Suprapubic skin (tissue), 4 donors: ENCODE results near the gene SMOC2. TPM values are rescaled to one million over a fixed set of nuclear protein-coding genes. Genes with fewer than 3 reads are reported as not detected.

Experiments used
- DNase-seq, 2 donors: peaks; one replicate each; pipeline ENCODE4 v3.0.0-alpha.2; 2019; ENCODE audit warnings: low spot score in 2 of 2
- H3K27ac ChIP-seq: fragments of 200-600 bp; sonication (generic); one replicate; pipeline ENCODE4 v1.5.1; 2019
- H3K27me3 ChIP-seq: fragments of 200-600 bp; sonication (generic); one replicate; pipeline ENCODE4 v1.5.1; 2019
- H3K36me3 ChIP-seq: fragments of 200-600 bp; sonication (generic); one replicate; pipeline ENCODE4 v1.5.1; 2019
- H3K4me1 ChIP-seq: fragments of 200-600 bp; sonication (generic); one replicate; pipeline ENCODE4 v1.5.1; 2019
- H3K4me3 ChIP-seq: fragments of 200-600 bp; sonication (generic); one replicate; pipeline ENCODE4 v1.5.1; 2019; ENCODE audit warnings: mild to moderate bottlenecking
- H3K9me3 ChIP-seq: fragments of 200-600 bp; sonication (generic); one replicate; pipeline ENCODE4 v1.5.1; 2019
- EP300 ChIP-seq: sonication (generic); formaldehyde crosslinking; IDR thresholded peaks from one replicate; pipeline ENCODE4 v1.6.1; 2017; ENCODE audit warnings: antibody characterized with exemption
- POLR2A ChIP-seq, 2 donors: fragments of 450-650 bp; IDR thresholded peaks; one replicate each; pipeline ENCODE4 v1.6.1; 2017; ENCODE audit warnings: antibody characterized with exemption in 2 of 2, mild to moderate bottlenecking in 2 of 2, moderate library complexity in 2 of 2
- POLR2AphosphoS5 ChIP-seq, 3 donors: sonication (generic); formaldehyde crosslinking; IDR thresholded peaks; one replicate each; pipeline ENCODE4 v1.6.1; 2017; ENCODE audit warnings: antibody characterized with exemption in 3 of 3
- WGBS: methylation state at CpG from one replicate; pipeline ENCODE4 v1.1.5; 2018; 5-methylcytosine and 5-hydroxymethylcytosine counted together
- total RNA-seq, 4 donors: library from RNA; depleted of rRNA; stranded (reverse); fragments of >200 nt; gene quantifications; one replicate each; pipeline ENCODE4 v1.1.0, GENCODE V29; 2016
- TF ChIP-seq, protein P1 (sequence below), 2 donors: fragments of 200-600 bp in 1 of 2; fragments of 450-650 bp in 1 of 2; sonication (generic) in 1 of 2; IDR thresholded peaks; one replicate each; pipeline ENCODE4 v1.5.1; 2016 to 2019; ENCODE audit warnings: antibody characterized with exemption in 2 of 2, mild to moderate bottlenecking in 1 of 2, moderate library complexity in 1 of 2

SMOC2 gene
- total RNA-seq, 4 donors from 2014 or later, result 16.2 to 22.9 (median 18.8) TPM

DNA sequence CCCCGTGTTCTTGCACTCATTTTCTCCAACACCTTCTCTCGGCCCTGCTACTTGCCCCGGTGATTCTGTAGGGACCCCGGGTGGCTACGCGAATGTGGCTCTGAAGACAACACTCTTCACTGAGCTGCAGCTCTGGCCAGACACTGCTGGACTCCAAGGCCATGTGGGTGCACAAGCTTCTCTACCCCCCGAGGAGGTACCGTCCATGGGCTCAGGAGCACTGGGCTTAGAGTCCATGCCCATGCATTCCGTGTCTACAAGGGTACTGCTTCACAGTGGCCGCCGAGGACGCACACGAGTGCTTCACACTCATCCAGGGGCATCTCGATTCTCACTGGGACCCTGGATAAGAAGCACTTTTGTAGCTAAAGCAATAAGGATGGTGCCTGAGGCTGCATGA lies 59.5 kb downstream of the SMOC2 start:
- TF ChIP-seq POLR2AphosphoS5 (IDR thresholded peaks at IDR 0.05) (no peak), POLR2A (IDR thresholded peaks at IDR 0.05) (no peak), EP300 (no peak)
- TF ChIP-seq, protein P1, sequence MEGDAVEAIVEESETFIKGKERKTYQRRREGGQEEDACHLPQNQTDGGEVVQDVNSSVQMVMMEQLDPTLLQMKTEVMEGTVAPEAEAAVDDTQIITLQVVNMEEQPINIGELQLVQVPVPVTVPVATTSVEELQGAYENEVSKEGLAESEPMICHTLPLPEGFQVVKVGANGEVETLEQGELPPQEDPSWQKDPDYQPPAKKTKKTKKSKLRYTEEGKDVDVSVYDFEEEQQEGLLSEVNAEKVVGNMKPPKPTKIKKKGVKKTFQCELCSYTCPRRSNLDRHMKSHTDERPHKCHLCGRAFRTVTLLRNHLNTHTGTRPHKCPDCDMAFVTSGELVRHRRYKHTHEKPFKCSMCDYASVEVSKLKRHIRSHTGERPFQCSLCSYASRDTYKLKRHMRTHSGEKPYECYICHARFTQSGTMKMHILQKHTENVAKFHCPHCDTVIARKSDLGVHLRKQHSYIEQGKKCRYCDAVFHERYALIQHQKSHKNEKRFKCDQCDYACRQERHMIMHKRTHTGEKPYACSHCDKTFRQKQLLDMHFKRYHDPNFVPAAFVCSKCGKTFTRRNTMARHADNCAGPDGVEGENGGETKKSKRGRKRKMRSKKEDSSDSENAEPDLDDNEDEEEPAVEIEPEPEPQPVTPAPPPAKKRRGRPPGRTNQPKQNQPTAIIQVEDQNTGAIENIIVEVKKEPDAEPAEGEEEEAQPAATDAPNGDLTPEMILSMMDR (IDR thresholded peaks at IDR 0.05), result no peak
- Histone ChIP-seq H3K36me3 (no peaks in the 10 kb centered on the region), H3K27ac (no peak overlapping the region), H3K4me1 (no peaks in the 10 kb centered on the region), H3K4me3 (no peak overlapping the region), H3K9me3 (no peaks in the 10 kb centered on the region), H3K27me3 (no peaks in the 10 kb centered on the region)
- 95% methylated on average over 11 of the region's 14 CpGs for WGBS
- DNase-seq, result no peak

DNA sequence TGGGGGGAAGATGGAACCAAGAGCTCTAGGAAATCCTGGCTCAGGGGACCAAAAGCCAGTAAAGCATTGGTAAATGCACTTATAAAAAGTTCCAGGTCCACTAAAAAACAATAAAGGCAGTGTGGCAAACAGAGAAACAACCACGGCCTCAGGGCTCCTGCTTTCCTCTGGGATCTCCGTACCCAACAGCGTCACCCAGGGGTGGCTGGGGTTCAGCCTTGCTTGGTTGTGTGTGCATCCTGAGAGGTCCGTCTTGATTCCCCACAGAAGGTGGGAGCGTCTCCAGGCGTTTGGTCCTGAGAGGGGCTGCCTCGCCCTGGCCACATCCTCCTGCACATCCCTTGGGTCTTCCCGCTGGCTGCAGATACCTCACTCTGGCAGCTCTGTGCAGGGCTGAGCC lies 60.6 kb downstream of the SMOC2 start:
- Histone ChIP-seq H3K4me1 (no peaks in the 10 kb centered on the region), H3K4me3 (no peak overlapping the region), H3K9me3 (no peaks in the 10 kb centered on the region), H3K36me3 (no peaks in the 10 kb centered on the region), H3K27me3 (no peaks in the 10 kb centered on the region), H3K27ac (no peak overlapping the region)
- TF ChIP-seq POLR2AphosphoS5 (IDR thresholded peaks at IDR 0.05) (no peak), EP300 (no peak), POLR2A (IDR thresholded peaks at IDR 0.05) (no peak)
- TF ChIP-seq, protein P1 (IDR thresholded peaks at IDR 0.05), result no peak
- 80% methylated on average over 8 of the region's 8 CpGs for WGBS
- no peak for DNase-seq

DNA sequence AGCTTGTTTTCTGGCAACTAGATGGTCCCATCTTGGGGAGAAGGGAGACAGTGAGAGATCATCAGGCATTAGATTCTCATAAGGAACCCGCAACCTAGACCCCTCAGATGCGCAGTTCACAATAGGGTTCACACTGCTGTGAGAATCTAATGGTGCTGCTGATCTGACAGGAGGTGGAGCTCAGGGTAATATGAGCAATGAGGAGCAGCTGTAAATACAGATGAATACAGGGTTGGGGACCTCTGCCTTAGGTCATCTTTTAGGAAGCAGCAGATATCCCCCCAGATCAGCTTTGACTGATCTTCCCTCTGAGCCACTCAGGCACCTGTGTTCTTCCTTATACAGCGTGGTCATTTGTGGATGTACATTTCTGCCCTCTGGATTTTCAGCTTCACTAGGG lies 63.4 kb downstream of the SMOC2 start:
- Histone ChIP-seq H3K9me3 (no peaks in the 10 kb centered on the region), H3K4me1 (no peaks in the 10 kb centered on the region), H3K36me3 (no peaks in the 10 kb centered on the region), H3K4me3 (no peak overlapping the region), H3K27ac (no peak overlapping the region), H3K27me3 (no peaks in the 10 kb centered on the region)
- no peak for DNase-seq
- TF ChIP-seq POLR2AphosphoS5 (IDR thresholded peaks at IDR 0.05) (no peak), POLR2A (IDR thresholded peaks at IDR 0.05) (no peak)
- TF ChIP-seq, protein P1 (IDR thresholded peaks at IDR 0.05), result no peak
- WGBS, result 100% methylated on average over 3 of the region's 3 CpGs

DNA sequence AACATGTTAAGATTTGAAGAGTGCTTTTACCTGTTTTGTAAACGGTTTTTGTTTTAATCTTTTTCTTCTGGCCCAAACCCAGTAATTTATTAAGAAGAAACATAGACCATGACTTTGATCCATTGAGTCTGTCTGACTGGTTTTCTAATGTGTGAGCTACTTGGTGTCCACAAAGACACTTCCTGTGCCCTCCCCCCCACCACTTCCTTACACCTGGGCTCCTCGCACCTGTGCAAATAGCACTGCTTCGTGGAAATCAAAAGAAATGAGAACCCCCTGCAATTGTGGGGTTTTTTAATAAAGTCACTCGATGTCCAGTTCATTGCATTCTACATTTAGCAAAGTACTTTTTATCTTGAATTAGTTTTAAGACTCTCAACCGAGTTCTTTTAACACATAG lies 65.5 kb downstream of the SMOC2 start:
- TF ChIP-seq EP300 (no peak), POLR2A (IDR thresholded peaks at IDR 0.05) (no peak)
- no peak overlapping the region for H3K4me3 ChIP-seq
- no peak for DNase-seq
- no peaks in the 10 kb centered on the region for H3K27me3 ChIP-seq
- no peaks in the 10 kb centered on the region for H3K4me1 ChIP-seq
- no peaks in the 10 kb centered on the region for H3K9me3 ChIP-seq
- no peak overlapping the region for H3K27ac ChIP-seq
- 71% methylated on average over 5 of the region's 5 CpGs for WGBS
- H3K36me3 ChIP-seq, result no peaks in the 10 kb centered on the region

DNA sequence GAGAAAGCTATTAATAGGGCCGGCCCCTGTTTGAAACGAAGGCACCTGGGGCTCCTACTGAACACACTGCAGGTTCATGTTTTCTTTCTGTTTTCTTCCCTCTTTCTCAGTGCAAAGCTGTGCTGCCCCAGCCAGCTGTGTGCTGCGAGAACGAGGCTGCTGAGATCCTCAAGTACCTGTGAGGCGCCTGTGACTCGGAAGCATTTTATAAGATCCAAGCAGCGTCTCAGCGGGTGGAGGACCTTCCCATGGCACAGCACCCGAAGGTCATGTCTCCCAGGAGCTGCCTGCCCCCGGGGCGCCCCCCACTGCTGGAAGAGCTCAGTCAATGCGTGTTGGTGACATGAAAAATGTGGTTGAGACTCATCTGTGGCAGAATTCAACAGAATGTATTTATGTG lies 66.3 kb downstream of the SMOC2 start:
- no peak overlapping the region for H3K4me3 ChIP-seq
- H3K36me3 ChIP-seq, result no peaks in the 10 kb centered on the region
- H3K9me3 ChIP-seq, result no peaks in the 10 kb centered on the region
- H3K4me1 ChIP-seq, result no peaks in the 10 kb centered on the region
- DNase-seq, result no peak
- WGBS, result 83% methylated on average over 12 of the region's 12 CpGs
- no peaks in the 10 kb centered on the region for H3K27me3 ChIP-seq
- TF ChIP-seq POLR2A (IDR thresholded peaks at IDR 0.05) (no peak), EP300 (no peak), POLR2AphosphoS5 (IDR thresholded peaks at IDR 0.05) (no peak)
- TF ChIP-seq, protein P1 (IDR thresholded peaks at IDR 0.05), result no peak
- no peak overlapping the region for H3K27ac ChIP-seq

DNA sequence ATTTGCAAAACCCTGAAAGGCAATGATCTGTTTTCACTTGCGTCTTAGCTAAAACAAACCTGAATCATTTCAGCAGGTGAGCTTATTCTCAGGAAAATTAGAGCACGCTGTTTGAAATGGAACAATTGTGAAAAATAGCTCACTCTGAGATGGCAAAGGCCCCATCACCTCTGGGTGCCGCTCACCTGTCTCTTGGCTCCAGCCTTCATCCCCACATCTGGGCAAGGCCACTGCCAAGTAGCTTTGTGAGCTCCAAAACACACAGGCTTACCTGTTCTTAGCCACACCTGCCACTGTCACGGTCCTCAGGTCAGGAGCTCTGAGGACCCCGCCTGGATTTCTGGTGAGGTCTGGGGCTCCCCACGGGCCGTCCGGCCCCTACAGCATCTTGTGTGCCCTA lies 66.7 kb downstream of the SMOC2 start:
- WGBS, result 89% methylated on average over 8 of the region's 8 CpGs
- Histone ChIP-seq H3K36me3 (no peaks in the 10 kb centered on the region), H3K4me1 (no peaks in the 10 kb centered on the region), H3K27me3 (no peaks in the 10 kb centered on the region), H3K9me3 (no peaks in the 10 kb centered on the region), H3K4me3 (no peak overlapping the region), H3K27ac (no peak overlapping the region)
- no peak for DNase-seq
- TF ChIP-seq, protein P1 (IDR thresholded peaks at IDR 0.05), result no peak
- TF ChIP-seq EP300 (no peak), POLR2AphosphoS5 (IDR thresholded peaks at IDR 0.05) (no peak), POLR2A (IDR thresholded peaks at IDR 0.05) (no peak)
